HG03039 (cell line): ENCODE results near the gene ACSM6.
A peak's percentile ranks its signal among the peaks of the same experiment; 100 is the strongest.

Experiments used
- ATAC-seq: cut with Tn5 transposase; IDR thresholded peaks from one replicate; pipeline ENCODE4 v1.9.1; 2021; ENCODE audit warnings: mild to moderate bottlenecking, moderate library complexity; ENCODE audit not compliant: unreplicated experiment

The ACSM6 gene

GRCh38 chr10:95265572-95265971 is 71.5 kb downstream of the ACSM6 start:
- ATAC-seq, result no peak

DNA sequence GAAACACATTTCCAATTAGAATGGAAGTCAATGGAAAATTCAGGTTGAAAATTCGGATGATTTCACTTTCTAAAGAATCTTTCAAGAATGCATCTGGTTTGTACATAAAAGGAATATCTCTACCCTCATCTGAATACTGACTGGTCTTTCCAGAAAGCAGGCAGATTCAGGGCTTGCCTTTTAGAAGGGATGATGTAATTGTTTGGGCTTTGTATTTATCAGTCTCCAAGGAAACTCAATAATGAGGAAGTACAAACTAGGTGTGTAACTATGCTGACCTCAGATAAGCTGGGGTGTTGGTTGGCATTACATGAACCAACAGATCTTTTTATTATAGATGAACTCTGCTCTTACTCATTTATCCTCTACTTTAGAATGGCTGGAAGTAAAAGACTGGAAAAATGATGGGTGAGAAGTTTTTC is 72.6 kb downstream of the ACSM6 start:
- peak; percentile 82 for ATAC-seq

DNA sequence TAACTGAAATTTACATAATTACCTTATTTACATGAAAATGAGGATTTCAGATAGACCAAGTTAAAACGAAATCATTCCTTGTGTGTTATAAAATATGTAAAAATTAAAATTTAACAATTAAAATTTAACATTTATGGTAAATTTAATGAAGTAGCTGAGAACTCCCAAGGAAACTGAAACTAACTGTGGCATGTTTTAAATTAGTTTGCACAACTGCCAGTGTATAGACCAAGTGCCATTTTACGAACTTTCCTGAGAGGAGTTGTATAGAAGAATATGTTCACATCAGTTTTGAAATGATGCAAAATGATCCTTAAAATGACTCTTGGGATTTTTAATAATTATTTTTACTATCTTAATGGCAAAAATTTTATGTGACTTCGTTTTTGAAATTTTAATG is 73.2 kb downstream of the ACSM6 start:
- no peak for ATAC-seq

GRCh38 chr10:95268438-95268837 is 74.4 kb downstream of the ACSM6 start:
- no peak for ATAC-seq

DNA sequence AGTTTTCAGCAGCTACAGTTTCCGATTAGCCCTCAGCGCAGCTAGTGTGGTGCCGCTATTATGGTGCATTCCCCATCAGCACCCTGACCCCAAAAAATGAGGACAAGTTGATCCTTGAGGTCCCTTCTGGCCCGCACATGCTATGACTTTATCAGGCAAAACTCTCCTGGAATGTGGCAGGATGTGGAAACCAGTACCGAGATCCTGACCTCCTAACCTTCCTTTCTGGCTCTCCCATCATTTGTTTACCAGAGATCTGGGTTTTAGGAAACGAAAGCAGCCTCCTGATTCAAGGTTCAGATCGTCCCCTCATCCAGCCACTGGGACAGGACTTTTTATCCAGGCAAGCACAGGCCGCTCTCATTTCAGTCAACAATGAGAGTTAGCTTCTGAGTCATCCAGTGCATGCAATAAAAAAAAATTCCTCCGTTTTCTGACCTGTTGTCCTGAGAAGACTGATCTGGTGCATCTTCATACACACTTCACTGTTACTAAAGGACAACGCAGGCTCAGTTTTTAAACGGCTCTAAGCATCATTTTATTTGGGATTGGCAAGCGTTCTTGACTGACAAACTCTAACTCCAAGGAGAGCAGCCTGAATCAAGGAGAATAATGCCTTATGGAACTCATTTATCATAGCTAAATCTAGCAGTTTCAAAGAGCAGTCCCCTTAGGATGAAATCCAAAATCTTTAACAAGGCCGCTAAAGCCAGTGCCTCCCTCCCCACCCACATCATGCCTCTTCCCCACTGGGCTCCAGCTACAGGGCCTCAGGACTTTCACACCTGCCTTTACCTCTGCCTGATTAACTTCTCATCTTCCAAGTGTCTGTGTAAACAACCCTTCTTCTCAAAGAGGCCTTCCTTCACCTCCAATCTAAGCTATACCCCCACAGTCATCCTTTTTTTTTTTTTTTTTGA is 79.6 kb downstream of the ACSM6 start:
- ATAC-seq, result no peak

DNA sequence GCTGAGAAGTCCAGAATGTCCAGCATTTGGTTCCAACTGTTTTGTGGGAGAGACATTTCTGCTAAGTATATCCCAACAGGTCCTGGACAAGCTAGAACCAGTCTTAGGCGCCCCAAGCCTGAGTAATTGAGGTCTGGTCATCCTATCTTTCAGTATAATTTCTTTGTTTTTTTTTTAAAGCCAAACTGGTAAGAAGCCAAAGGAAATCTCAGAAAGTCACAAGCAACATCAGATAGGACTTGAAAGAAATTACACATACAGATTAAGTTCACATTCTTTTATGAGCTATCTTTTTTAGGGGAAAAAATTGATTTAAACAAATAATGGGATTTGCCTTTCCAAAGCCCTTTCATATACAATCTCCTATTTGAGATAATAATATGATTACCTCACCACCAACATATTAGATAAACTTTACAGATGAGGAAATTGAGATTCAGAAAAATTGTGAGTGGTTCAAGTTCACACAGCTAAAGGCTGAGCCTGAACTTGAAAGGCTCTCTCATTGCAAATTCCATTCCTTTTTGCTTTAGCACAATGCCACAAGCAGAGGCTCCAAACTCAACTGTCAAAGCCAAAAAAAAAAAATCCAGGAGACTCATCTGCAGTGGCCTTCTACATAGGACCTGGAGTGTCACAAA is 81.8 kb downstream of the ACSM6 start:
- no peak for ATAC-seq

DNA sequence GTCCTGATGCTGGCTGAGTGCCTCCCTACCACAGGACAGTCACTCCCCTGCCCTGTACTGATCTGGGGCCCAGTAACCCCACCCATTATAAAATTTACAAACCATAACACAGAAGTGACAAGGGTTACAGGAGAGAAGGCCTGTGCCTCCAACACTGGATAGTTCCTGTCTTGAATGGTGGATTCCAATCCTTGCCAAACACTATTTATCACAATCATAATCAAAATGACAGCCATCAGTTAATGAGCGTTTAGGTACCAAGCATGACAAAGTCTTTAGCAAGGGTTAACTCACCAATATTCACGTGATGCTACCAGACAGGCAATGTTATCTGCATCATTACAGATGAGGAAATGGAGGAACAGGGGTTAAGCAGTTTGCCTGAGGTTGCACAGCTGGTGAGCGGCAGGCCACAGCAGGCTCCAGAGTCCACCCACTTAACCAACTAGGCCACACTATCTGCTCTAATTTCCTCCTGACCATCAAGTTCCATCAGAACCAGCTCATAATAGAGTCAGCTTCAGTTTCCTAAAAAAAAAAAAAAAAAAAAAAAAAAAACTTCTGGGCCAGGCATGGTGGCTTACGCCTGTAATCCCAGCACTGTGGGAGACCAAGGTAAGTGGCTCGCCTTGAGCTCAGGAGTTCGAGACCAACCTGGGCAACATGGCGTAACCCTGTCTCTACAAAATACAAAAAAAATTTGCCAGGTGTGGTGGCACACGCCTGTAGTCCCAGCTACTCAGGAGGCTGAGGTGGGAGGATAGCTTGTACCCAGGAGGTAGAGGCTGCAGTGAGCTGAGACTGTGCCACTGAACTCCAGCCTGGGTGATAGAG is 82.5 kb downstream of the ACSM6 start:
- ATAC-seq, result no peak

- ATAC-seq, result no peak
Observed at GRCh38 chr10:95277201-95277570, 83.1 kb downstream of the ACSM6 start.

DNA sequence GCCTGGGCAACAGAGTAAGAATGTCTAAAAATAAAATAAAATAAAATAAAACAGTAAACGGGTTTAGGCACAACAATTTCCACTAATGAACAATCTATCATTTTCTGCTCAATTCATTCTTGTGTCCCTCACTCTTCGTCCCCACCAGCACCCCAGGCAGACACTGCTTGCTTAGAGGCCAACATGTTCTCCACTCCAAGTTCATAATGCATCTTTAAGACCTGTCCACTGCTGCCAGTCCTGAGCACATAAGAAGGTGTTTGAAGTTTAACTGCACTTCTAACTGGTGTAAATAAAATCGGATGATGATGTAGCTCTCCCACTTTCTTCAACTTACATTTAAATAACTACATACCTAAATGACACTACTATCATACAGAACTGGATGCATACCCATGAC is 83.6 kb downstream of the ACSM6 start:
- ATAC-seq, result no peak
